GM03348 (cell line): Measurements from ENCODE around the gene CMTM2.

Experiments
- DNase-seq: peaks from one replicate; pipeline ENCODE4 v3.0.0; 2012; ENCODE audit warnings: low spot score

The CMTM2 gene

GRCh38 chr16:66578651-66579531 lies at the start of gene CMTM2:
CMTM2 (plus strand) TSS chr16:66579463; CDS start chr16:66579608, 145 bp downstream.
- peak; percentile 22 for DNase-seq

- no peak for DNase-seq
Observed at GRCh38 chr16:66529475-66529874, 49.8 kb upstream of the CMTM2 start.

- DNase-seq = no peak
Observed at GRCh38 chr16:66534376-66534799, 44.9 kb upstream of the CMTM2 start.

DNA sequence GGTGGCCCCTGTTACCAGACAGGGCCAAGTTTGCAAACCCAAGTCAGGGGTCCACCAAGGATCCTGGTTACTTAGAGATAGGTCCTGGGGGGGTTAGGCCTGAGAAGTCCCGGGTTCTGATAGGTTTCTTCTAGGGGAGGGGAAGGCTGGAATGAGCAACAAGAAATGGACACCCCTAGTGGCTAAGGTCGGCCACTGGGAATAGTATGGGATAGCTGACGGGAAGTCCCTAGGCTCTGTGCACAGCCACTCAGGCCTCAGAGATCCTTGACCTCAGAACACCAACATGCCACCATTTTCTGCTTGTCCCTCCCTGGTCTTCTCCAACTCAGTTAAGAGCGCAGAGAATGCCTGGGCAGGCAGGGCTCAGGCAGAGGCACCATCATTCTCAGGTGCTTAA lies 42.7 kb upstream of the CMTM2 start:
- no peak for DNase-seq

DNA sequence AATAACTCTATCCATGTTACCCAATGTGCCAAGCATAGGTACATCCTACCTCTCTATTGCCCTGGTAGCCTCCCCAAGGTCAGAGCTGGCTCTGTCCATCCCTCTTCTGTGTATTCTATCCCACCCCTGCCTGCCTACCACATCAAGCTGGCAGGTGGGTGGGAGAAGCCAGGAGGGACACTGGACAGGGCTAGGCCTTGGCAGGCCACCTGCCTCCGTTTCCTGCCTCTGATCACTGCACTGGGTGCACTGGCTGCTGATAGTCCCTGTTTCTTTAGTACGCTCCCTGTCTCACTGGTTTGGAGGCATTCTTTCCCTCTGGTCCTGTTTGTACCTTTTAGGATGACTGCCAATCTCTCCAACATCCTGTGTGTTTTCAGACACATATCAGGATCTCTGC lies 42.0 kb upstream of the CMTM2 start:
- no peak for DNase-seq

DNA sequence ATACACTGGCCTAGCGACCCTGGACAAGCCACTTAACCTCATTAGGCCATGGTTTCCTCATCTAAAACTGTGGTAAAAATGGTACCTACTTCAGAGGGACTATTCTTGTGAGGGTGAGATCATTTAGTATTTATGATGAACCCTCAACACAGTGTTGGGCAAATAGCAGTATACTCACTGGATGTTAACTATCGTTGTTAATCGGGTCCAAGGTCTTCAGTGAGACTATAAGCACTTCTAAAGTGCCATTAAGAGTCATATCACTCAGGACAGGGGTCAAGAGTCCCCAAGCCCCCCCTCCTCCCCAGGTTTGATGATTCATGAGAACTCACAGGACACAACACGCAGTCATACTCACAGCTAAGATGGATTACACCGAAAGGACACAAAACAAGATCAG lies 40.4 kb upstream of the CMTM2 start:
- DNase-seq = no peak

GRCh38 chr16:66539623-66540469 lies 39.4 kb upstream of the CMTM2 start:
- DNase-seq = no peak

- DNase-seq = no peak
Observed at GRCh38 chr16:66541388-66542355, 37.6 kb upstream of the CMTM2 start.

DNA sequence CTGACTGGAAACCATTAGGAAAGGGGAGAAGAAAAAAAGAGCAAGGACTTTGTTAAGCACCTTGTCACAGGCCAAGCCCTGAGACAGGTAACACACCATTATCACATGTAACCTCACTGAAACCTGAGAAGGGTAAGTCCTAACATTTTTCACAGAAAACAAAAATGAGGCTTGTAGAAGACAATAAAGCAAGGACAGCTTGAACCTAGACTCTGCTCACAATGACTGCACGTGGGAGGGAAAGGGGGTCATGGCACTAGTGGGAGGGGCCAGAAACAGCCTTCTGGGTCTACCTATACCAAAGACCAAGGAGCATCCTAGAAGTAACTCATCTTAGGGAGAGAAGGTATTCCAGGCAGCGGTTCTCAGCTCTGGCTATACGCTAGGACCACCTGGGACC lies 36.9 kb upstream of the CMTM2 start:
- DNase-seq = no peak

GRCh38 chr16:66543541-66543940 lies 35.7 kb upstream of the CMTM2 start:
- DNase-seq = no peak

DNA sequence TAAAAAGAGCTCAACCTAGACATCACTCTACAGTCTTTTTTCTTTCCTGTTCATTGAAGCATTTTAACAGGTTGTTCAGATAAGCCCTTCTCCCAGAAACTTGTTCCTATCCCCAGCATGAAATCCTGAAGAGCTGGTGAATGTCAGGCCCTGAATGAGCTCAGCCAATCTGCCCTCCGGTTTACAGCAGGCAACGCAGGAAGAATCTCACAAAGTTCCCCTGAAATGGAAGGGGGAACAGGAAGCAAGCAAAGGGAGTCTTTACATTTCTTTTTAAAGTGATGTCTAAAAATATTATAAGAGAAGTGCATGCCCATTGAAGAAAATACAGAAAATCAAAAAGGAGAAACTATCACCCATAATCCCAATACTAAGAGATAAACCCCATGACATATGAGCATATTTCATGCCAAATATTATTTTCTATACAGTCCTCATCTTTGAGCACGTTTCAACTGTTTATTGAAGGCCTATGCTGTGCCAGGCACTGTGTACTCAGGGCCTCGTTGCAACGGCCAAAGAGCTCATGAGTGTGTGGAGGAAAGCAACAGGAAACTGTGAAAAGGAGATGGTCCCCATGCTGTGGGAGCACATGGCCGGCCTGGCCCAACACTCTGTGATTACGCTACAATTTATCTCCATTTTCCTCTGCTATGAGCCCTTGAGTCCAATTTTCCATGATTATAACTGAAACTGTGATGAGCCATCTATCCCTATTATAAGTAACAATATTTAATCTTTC lies 35.1 kb upstream of the CMTM2 start:
- DNase-seq = no peak

DNA sequence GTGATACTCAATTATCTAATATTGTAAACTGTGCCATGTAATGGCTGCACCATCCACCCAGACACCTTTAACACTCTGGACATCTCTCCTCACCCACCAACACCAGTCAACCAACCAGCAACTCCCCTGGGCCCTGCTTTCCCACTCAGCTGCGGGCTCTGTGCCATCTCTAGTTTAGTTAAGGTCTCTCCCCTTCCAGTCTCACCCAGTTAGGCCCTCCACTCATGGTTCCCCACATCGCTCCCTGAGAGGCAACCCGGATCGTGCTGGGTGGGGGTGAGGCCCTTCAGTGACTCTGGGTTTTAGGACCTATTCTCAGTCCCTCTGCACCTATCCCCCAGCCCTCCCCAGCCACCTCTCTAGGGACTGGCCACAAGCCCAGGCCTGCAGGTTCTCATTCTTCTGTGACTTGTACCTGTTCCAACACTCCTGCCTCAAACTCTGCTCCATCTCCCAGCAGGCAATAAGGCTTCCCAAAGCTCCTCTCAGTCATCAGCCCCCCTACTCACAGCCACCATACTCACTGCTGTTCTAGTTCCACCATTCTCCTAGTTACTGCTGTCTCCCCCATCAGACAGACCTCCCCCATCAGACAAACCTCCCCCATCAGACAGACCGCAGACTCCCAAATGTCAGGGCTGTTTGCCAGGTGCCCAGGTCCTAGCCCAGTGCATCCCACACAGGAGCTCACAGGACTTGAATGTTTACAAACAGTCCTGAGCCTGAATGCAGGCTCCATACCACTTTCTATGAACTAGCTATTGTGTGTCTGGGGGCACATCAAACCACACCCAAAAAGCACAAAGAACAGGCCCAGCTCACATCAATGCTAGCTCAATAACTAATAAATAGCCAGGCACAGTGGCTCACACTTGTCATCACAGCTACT lies 31.9 kb upstream of the CMTM2 start:
- DNase-seq = no peak

- DNase-seq = no peak
Observed at GRCh38 chr16:66548068-66548467, 31.2 kb upstream of the CMTM2 start.

- DNase-seq = no peak
Observed at GRCh38 chr16:66548868-66549267, 30.4 kb upstream of the CMTM2 start.

DNA sequence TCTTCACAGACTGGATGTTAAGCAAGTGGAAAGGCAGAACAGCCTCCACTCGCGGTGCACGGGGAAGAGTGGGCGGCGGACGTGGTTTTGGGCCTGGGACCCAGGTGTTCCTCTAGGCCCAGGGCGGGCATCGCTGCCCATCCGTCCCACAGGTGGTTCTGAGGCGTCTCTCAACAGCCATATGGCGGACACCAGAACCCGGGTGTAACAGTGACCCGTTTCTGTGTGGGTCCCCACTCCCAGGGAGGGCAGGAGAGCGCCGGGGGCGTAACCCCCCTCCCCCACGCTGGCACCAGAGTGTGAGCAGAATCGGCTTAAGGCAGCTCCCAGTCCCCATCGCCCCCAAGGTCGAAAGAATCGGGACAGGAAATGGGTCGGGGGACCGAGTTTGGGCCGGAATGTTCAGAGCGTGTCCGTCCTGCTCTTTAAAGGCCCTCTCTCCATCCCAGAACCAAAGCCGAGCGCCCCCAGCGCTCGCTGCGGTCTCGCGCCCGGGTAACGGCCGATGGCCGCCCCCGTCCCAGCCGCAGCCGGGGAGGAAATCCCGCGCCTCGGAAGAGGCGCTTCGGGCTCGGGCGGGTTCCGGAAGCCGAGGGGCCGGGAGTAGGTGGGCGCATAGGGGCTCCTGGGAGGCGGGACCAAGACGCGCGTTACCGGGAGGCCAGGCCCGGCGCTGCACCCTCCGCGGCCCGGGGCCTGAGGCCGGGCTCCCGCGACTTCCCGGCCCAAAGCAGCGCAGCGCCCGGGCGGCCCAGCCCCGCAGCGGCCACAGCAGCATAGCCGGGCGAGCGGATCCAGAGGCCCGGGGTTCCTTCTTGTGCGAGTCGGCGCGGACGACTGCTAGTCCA lies 29.8 kb upstream of the CMTM2 start, which contains the start of gene TK2:
TSS of gene TK2 (minus strand) at position 839 of the 848 bp plus-strand sequence. CDS start at position 778, 61 bp downstream.
- peak; percentile 90 for DNase-seq

- peak; percentile 40 for DNase-seq
Observed at GRCh38 chr16:66551348-66551759, 27.9 kb upstream of the CMTM2 start.

DNA sequence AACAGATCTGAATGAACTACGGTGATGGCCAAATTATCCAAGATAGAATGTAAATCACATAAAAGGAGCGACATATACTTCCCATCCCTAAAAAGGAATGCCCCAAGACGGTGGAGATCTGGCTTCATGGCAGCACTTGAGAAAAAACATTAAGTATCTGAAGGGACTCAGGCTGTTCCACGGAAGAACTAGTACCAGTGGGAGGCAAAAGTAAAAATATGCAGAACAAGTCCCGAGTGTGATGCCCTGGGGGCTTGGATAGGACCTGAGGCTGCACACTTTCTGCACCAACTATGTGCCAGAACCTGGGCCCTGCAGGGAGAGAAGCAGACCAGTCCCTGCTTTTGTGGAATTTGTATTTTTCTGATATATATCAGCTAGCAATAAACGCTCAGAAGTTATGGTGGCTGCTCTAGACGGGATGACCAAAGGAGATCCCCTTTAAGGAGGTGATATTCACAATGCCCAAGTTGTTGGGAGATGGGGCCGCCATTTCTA lies 27.4 kb upstream of the CMTM2 start:
- no peak for DNase-seq

GRCh38 chr16:66552286-66553177 lies 26.7 kb upstream of the CMTM2 start, which contains the start of gene CKLF:
CKLF (plus strand) TSS chr16:66552576; CDS start chr16:66552716, 140 bp downstream.
- DNase-seq = peak; percentile 99
